Endothelial cell of umbilical vein (primary cell): ENCODE measurements around the gene CCDC86. TPM values are rescaled to one million over a fixed set of nuclear protein-coding genes. Genes with fewer than 3 reads are reported as not detected.

ENCODE experiments used
- BruUV-seq: library from RNA; stranded (reverse); fragments of 400-500 nt; replicated peaks from 2 replicates; lab custom pipeline; 2021; lab: Mats Ljungman, UMichigan
- CTCF ChIA-PET: fragments of 300-600, 350-600 bp; sonication (Branson Sonifier 250); formaldehyde crosslinking; loops from one replicate; lab custom pipeline; 2021; ENCODE audit warnings: antibody characterized with exemption, inconsistent platforms; lab: Charles Lee
- POLR2A ChIA-PET: fragments of 300-600, 350-600 bp; sonication (Branson Sonifier 250); formaldehyde crosslinking; loops from one replicate; lab custom pipeline; 2021; ENCODE audit warnings: antibody characterized with exemption, inconsistent platforms; lab: Charles Lee
- DNase-seq: peaks from one replicate; pipeline ENCODE4 v3.0.0-alpha.2; 2011; ENCODE audit warnings: low read depth, low spot score
- FAIRE-seq: peaks from 2 replicates; lab custom pipeline; 2011; peaks lifted over from hg19 to GRCh38; lab: Jason Lieb, UNC
- H2AFZ ChIP-seq: 2 replicates; pipeline ENCODE4 v1.6.0; 2012; ENCODE audit warnings: low read depth, low read length, control low read depth, inconsistent platforms
- H3K27ac ChIP-seq: 2 replicates; pipeline ENCODE4 v1.5.1; 2011; ENCODE audit warnings: low read depth, mild to moderate bottlenecking, control low read depth, low read length, moderate library complexity; ENCODE audit not compliant: insufficient read depth
- H3K27me3 ChIP-seq, 2 experiments: 2 replicates each; pipeline versions ENCODE4 v1.6.0 to v1.6.1; 2011; ENCODE audit warnings: low read length in 2 of 2, mixed read lengths in 1 of 2; ENCODE audit not compliant: control insufficient read depth in 2 of 2, insufficient read depth in 2 of 2
- H3K36me3 ChIP-seq, 2 experiments: 2 replicates in 1 of 2; 3 replicates in 1 of 2; pipeline ENCODE4 v1.5.1; 2011; ENCODE audit warnings: low read length in 2 of 2, mild to moderate bottlenecking in 1 of 2, moderate library complexity in 1 of 2; ENCODE audit not compliant: control insufficient read depth in 2 of 2, insufficient read depth in 2 of 2; ENCODE audit errors: extremely low read depth in 1 of 2
- H3K4me1 ChIP-seq: 3 replicates; pipeline ENCODE4 v1.5.1; 2011; ENCODE audit warnings: mild to moderate bottlenecking, low read length; ENCODE audit not compliant: control insufficient read depth, insufficient read depth; ENCODE audit errors: extremely low read depth
- H3K4me2 ChIP-seq: 2 replicates; pipeline ENCODE4 v1.6.1; 2011; ENCODE audit warnings: low read length, control low read depth, mixed read lengths; ENCODE audit not compliant: insufficient read depth
- H3K4me3 ChIP-seq, 3 experiments: fragments of 200-600 bp in 1 of 3; sonication (generic), shearing (Covaris generic) in 1 of 3; replicated peaks in 1 of 3; 2 replicates each; pipeline ENCODE4 v1.5.1; 2011 to 2016; ENCODE audit warnings: control low read depth in 3 of 3, low read length in 3 of 3, mild to moderate bottlenecking in 2 of 3, inconsistent platforms in 1 of 3, low read depth in 1 of 3, moderate library complexity in 1 of 3; ENCODE audit not compliant: insufficient read depth in 1 of 3
- H3K79me2 ChIP-seq: 2 replicates; pipeline ENCODE4 v1.6.0; 2012; ENCODE audit warnings: low read length, inconsistent platforms; ENCODE audit not compliant: control insufficient read depth, insufficient read depth
- H3K9ac ChIP-seq: replicated peaks from 2 replicates; pipeline ENCODE3; 2011; ENCODE audit warnings: low read length, control low read depth; ENCODE audit not compliant: insufficient read depth; ENCODE audit errors: extremely low read depth
- H3K9me1 ChIP-seq: replicated peaks from 3 replicates; pipeline ENCODE4 v1.6.0; 2011; ENCODE audit warnings: mild to moderate bottlenecking, low read length; ENCODE audit not compliant: control insufficient read depth, insufficient read depth; ENCODE audit errors: extremely low read depth
- H3K9me3 ChIP-seq: replicated peaks from 2 replicates; pipeline ENCODE4 v1.5.1; 2012; ENCODE audit warnings: low read length, inconsistent platforms; ENCODE audit not compliant: control insufficient read depth, insufficient read depth
- H4K20me1 ChIP-seq: replicated peaks from 2 replicates; pipeline ENCODE3; 2011; ENCODE audit warnings: mild to moderate bottlenecking, low read length; ENCODE audit not compliant: control insufficient read depth, insufficient read depth; ENCODE audit errors: extremely low read depth
- CTCF ChIP-seq, 2 donors: IDR thresholded peaks; 1 replicate in 1 of 2; 2 replicates in 1 of 2; pipeline ENCODE4 v1.5.1; 2011; ENCODE audit warnings: low read length in 2 of 2, mild to moderate bottlenecking in 2 of 2, moderate library complexity in 2 of 2, control low read depth in 1 of 2, inconsistent platforms in 1 of 2, low read depth in 1 of 2; ENCODE audit not compliant: insufficient read depth in 1 of 2; ENCODE audit errors: extremely low read depth in 1 of 2
- EZH2 ChIP-seq: IDR thresholded peaks from 2 replicates; pipeline ENCODE4 v1.6.1; 2012; ENCODE audit warnings: borderline replicate concordance, low read depth, mild to moderate bottlenecking, moderate library complexity, low read length, inconsistent platforms; ENCODE audit not compliant: severe bottlenecking
- FOS ChIP-seq: IDR thresholded peaks from 2 replicates; pipeline ENCODE4 v1.6.1; 2011; ENCODE audit warnings: mild to moderate bottlenecking, low read length, moderate library complexity, borderline replicate concordance; ENCODE audit not compliant: insufficient read depth
- GATA2 ChIP-seq: IDR thresholded peaks from 2 replicates; pipeline ENCODE4 v1.7.0; 2011; ENCODE audit warnings: low read depth, mild to moderate bottlenecking, moderate library complexity, mixed read lengths, low read length; ENCODE audit not compliant: insufficient read length, insufficient read depth
- JUN ChIP-seq: IDR thresholded peaks from 2 replicates; pipeline ENCODE4 v1.6.1; 2011; ENCODE audit warnings: borderline replicate concordance, low read depth; ENCODE audit not compliant: insufficient read length, insufficient read depth
- MYC ChIP-seq: IDR thresholded peaks from one replicate; pipeline ENCODE4 v1.6.1; 2011; ENCODE audit warnings: mild to moderate bottlenecking, low read depth, low read length
- POLR2A ChIP-seq: IDR thresholded peaks from 2 replicates; pipeline ENCODE4 v1.6.1; 2012; ENCODE audit warnings: low read depth, mild to moderate bottlenecking, control low read depth, low read length
- POLR2AphosphoS5 ChIP-seq: IDR thresholded peaks from 2 replicates; pipeline ENCODE4 v1.6.1; 2012; ENCODE audit warnings: low read depth, mild to moderate bottlenecking, control low read depth, low read length, moderate library complexity; ENCODE audit not compliant: insufficient read depth
- dilution Hi-C: fragments of 300-500 bp; cut with MboI; formaldehyde crosslinking; loops from one replicate; pipeline ENCODE4 v1.15.0; 2019; ENCODE audit warnings: low sequenced_read_pairs; ENCODE audit not compliant: extremely low pct_ligation_motif_present
- intact Hi-C: fragments of 100-400 bp; cut with micrococcal nuclease; formaldehyde crosslinking; loops from one replicate; pipeline ENCODE4 v1.10.0; 2022
- polyA plus RNA-seq, 4 experiments: library from polyadenylated mRNA; depleted of rRNA in 3 of 4; stranded (reverse) in 3 of 4; unstranded in 1 of 4; fragments of >200 nt; gene quantifications; 2 replicates each; pipeline versions ENCODE4 v1.2.1 to v1.2.3, GENCODE V29; 2011 to 2012; ENCODE audit warnings: missing spikeins in 1 of 4
- total RNA-seq: library from RNA; stranded (reverse); gene quantifications from 2 replicates; pipeline ENCODE4 v1.2.3, GENCODE V29; 2021
- TF ChIP-seq, protein P1 (sequence below): IDR thresholded peaks from 2 replicates; pipeline ENCODE4 v1.6.1; 2011; ENCODE audit not compliant: insufficient read depth, insufficient read length

The CCDC86 gene
- total and polyA plus RNA-seq, 2 donors (not counting 3 experiments of a cell fraction or from before 2014, with no cell fraction given), result 29.8 to 60.8 TPM

DNA sequence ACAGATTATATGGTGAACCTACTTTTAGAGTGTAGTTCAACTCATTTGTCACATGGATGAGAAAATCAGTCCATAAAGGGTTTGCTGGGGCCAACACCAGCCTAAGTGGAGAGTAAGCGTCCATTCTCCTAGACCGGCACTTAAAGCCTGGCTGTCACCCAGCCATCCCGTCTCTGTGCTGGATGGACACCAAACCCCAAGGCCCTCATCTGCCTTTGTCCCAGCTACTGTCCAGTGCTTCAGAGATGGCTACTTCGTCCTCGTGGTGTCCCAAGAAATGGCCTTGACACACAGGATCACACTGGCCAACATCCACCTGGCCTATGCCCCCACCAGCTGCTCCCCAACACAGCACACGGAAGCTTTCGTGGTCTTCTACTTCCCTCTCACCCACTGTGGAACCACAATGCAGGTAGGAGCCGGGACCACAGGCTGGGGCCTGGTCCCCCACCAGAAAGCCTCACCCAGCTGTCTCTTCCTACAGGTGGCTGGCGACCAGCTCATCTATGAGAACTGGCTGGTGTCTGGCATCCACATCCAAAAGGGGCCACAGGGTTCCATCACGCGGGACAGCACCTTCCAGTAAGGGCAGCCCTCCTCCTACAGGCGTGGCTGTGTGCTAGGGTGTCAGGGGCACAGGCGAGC is 28.9 kb downstream of the CCDC86 start:
- Histone ChIP-seq H2AFZ (no peak overlapping the region), H3K9me1 (no peaks in the 10 kb centered on the region), H3K27ac (no peak overlapping the region), H3K4me3 (no peak overlapping the region), H4K20me1 (no peaks in the 10 kb centered on the region), H3K4me2 (no peak overlapping the region), H3K9ac (no peak overlapping the region), H3K27me3 (no peaks in the 10 kb centered on the region), H3K9me3 (no peaks in the 10 kb centered on the region), H3K4me1 (no peaks in the 10 kb centered on the region), H3K79me2 (no peaks in the 10 kb centered on the region), H3K36me3 (no peaks in the 10 kb centered on the region)
- POLR2A ChIA-PET, result interaction anchor here (0.5 kb wide), 1 partner anchor 9 kb away, joined by 3 read pairs; no protein-coding TSS in a partner anchor
- dilution Hi-C loops (no loop called here), intact Hi-C loops (no loop called here)
- TF ChIP-seq, protein P1, sequence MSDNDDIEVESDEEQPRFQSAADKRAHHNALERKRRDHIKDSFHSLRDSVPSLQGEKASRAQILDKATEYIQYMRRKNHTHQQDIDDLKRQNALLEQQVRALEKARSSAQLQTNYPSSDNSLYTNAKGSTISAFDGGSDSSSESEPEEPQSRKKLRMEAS, result no peak
- TF ChIP-seq POLR2A (no peak), EZH2 (no peak), POLR2AphosphoS5 (no peak), MYC (no peak), CTCF (IDR thresholded peaks at IDR 0.05; ENCODE audit: extremely low read depth in 1 of 2, insufficient read depth in 1 of 2, low read depth in 1 of 2, low read length in 2 of 2) (no peak), FOS (no peak), JUN (no peak), GATA2 (no peak)
- BruUV-seq, result no TSS peak
- FAIRE-seq (no peak), DNase-seq (no peak)
- CTCF ChIA-PET, result interaction anchor here (1.2 to 3.3 kb wide), 5 partner anchors 10 to 95 kb away, joined by 4 to 12 read pairs (median 9); no protein-coding TSS in a partner anchor
